ENCODE results near the gene CCDC74A. TPM values are rescaled to one million over a fixed set of nuclear protein-coding genes. Genes with fewer than 3 reads are reported as not detected.
"Not testable (repeated sequence)": the region's sequence is repeated elsewhere in the genome, so short reads cannot be mapped to it uniquely, and the experiment has no call there.

The CCDC74A gene
- total RNA-seq, 1 experiment from 2014 or later = 1.2 TPM

DNA sequence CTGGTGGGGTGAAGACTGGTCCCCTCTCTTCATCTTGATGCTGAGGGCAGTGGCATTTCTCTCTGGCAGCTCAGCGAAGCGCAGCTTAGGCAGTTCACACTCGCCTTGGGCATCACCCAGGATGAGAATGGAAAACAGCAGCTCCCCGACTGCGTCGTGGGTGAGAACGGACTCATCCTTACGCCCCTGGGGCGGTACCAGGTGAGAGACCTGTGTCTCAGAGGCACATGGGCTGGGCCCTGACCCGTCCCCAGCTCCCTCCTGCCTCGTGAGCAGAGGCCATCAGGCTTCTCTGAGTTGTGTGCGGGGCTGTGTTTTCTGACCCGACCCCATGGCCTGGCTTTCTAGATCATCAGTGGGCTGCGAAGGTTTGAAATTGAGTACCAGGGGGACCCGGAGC, 8.2 kb upstream of the CCDC74A start:
- intact Hi-C loops (cut with micrococcal nuclease; ENCODE audit: unreplicated experiment) = no loop called here
- no peaks in the 10 kb centered on the region for H3K4me1 Mint-ChIP-seq (ENCODE audit: low read depth, unreplicated experiment)
- no peaks in the 10 kb centered on the region for H3K27me3 Mint-ChIP-seq (ENCODE audit: unreplicated experiment)
- no peak for DNase-seq
- TF ChIP-seq, protein P1, sequence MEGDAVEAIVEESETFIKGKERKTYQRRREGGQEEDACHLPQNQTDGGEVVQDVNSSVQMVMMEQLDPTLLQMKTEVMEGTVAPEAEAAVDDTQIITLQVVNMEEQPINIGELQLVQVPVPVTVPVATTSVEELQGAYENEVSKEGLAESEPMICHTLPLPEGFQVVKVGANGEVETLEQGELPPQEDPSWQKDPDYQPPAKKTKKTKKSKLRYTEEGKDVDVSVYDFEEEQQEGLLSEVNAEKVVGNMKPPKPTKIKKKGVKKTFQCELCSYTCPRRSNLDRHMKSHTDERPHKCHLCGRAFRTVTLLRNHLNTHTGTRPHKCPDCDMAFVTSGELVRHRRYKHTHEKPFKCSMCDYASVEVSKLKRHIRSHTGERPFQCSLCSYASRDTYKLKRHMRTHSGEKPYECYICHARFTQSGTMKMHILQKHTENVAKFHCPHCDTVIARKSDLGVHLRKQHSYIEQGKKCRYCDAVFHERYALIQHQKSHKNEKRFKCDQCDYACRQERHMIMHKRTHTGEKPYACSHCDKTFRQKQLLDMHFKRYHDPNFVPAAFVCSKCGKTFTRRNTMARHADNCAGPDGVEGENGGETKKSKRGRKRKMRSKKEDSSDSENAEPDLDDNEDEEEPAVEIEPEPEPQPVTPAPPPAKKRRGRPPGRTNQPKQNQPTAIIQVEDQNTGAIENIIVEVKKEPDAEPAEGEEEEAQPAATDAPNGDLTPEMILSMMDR (IDR thresholded peaks at IDR 0.05; ENCODE audit: unreplicated experiment) = no peak
- CTCF ChIA-PET = no interaction called here
- BruUV-seq (replicated peaks) = no TSS peak
- no peak overlapping the region for H3K4me3 Mint-ChIP-seq (ENCODE audit: low read depth, unreplicated experiment)
- no peak overlapping the region for H3K27ac Mint-ChIP-seq (ENCODE audit: unreplicated experiment)
- peaks cover 12% of the 10 kb centered on the region for H3K36me3 Mint-ChIP-seq (ENCODE audit: insufficient read depth, unreplicated experiment)
- H3K9me3 Mint-ChIP-seq (ENCODE audit: low read depth, unreplicated experiment) = no peaks in the 10 kb centered on the region

DNA sequence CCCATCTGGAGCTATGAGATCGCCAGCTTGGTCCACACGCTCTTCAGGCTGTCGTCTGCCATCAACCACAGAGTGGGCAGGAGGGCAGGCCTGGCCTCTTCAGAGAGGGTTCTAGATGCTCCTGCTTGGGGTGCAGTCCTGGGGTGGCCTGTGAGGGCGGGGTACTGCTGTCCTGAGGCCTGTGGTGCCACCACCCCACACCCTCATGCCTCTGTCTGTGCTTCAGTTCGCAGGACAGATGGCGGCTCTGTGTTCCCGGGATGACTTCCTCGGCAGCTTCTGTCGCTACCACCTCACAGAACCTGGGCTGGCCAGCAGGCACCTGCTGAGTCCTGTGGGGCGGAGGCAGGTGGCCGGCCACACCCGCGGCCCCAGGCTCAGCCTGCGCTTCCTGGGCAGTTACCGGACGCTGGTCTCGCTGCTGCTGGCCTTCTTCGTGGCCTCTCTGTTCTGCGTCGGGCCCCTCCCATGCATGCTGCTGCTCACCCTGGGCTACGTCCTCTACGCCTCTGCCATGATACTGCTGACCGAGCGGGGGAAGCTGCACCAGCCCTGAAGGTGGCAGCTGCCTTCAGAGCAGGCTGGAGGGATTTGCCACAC, 7.7 kb upstream of the CCDC74A start:
- H3K27me3 Mint-ChIP-seq (ENCODE audit: unreplicated experiment); CTCF ChIA-PET; H3K4me3 Mint-ChIP-seq (ENCODE audit: low read depth, unreplicated experiment); H3K9me3 Mint-ChIP-seq (ENCODE audit: low read depth, unreplicated experiment); BruUV-seq (replicated peaks); H3K27ac Mint-ChIP-seq (ENCODE audit: unreplicated experiment); DNase-seq; intact Hi-C loops (cut with micrococcal nuclease; ENCODE audit: unreplicated experiment); H3K4me1 Mint-ChIP-seq (ENCODE audit: low read depth, unreplicated experiment): not testable (repeated sequence)
- H3K36me3 Mint-ChIP-seq (ENCODE audit: insufficient read depth, unreplicated experiment) = peaks cover 12% of the 10 kb centered on the region

DNA sequence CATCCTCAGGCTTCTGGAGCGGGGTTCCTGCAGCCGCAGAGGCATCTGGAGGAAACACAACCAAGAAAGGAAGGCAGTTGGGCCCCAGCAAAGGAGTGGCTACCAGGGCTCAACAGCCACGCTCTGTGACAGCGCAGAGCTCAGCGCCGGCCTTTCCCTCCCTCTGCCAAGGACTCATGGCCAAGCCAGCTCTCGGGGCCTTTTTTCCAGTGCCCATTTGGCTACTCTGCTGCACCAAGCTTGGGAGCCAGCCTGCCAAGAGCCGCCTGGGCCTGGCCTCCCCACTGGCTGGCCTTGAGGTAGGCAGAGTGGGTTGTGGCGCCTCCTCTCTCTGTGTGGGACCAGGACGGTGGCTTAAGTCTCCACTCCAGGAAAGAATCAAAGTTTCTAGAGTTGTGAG, 7.2 kb upstream of the CCDC74A start:
- CTCF ChIA-PET = no interaction called here
- Mint-ChIP-seq H3K27ac (ENCODE audit: unreplicated experiment) (no peak overlapping the region), H3K4me1 (ENCODE audit: low read depth, unreplicated experiment) (no peaks in the 10 kb centered on the region), H3K27me3 (ENCODE audit: unreplicated experiment) (no peaks in the 10 kb centered on the region), H3K4me3 (ENCODE audit: low read depth, unreplicated experiment) (no peak overlapping the region), H3K9me3 (ENCODE audit: low read depth, unreplicated experiment) (no peaks in the 10 kb centered on the region), H3K36me3 (ENCODE audit: insufficient read depth, unreplicated experiment) (peaks cover 12% of the 10 kb centered on the region)
- TF ChIP-seq, protein P1 (IDR thresholded peaks at IDR 0.05; ENCODE audit: unreplicated experiment) = no peak
- no TSS peak for BruUV-seq (replicated peaks)
- no peak for DNase-seq
- intact Hi-C loops (cut with micrococcal nuclease; ENCODE audit: unreplicated experiment) = no loop called here

DNA sequence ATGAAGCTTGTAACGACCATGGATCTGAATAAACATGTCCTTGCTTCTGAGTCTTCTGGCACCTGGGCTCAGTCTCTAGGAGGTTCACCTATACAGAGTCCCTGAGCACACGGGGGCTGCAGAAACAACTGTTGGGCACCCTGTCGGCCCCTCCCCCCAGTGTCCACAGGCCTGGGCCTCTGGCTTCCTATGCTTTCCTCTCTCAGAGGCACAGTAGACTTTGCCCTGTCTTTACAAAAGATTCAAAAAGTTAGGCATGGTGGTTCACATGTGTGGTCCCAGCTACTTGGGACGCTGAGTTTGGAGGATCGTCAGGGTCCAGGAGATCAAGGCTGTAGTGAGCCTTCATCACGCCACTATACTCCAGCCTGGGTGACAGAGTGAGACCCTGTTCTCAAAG, 6.2 kb upstream of the CCDC74A start:
- CTCF ChIA-PET; intact Hi-C loops (cut with micrococcal nuclease; ENCODE audit: unreplicated experiment); H3K4me3 Mint-ChIP-seq (ENCODE audit: low read depth, unreplicated experiment); H3K9me3 Mint-ChIP-seq (ENCODE audit: low read depth, unreplicated experiment); H3K27ac Mint-ChIP-seq (ENCODE audit: unreplicated experiment); BruUV-seq (replicated peaks); H3K4me1 Mint-ChIP-seq (ENCODE audit: low read depth, unreplicated experiment); DNase-seq; H3K27me3 Mint-ChIP-seq (ENCODE audit: unreplicated experiment): not testable (repeated sequence)
- peaks cover 12% of the 10 kb centered on the region for H3K36me3 Mint-ChIP-seq (ENCODE audit: insufficient read depth, unreplicated experiment)

DNA sequence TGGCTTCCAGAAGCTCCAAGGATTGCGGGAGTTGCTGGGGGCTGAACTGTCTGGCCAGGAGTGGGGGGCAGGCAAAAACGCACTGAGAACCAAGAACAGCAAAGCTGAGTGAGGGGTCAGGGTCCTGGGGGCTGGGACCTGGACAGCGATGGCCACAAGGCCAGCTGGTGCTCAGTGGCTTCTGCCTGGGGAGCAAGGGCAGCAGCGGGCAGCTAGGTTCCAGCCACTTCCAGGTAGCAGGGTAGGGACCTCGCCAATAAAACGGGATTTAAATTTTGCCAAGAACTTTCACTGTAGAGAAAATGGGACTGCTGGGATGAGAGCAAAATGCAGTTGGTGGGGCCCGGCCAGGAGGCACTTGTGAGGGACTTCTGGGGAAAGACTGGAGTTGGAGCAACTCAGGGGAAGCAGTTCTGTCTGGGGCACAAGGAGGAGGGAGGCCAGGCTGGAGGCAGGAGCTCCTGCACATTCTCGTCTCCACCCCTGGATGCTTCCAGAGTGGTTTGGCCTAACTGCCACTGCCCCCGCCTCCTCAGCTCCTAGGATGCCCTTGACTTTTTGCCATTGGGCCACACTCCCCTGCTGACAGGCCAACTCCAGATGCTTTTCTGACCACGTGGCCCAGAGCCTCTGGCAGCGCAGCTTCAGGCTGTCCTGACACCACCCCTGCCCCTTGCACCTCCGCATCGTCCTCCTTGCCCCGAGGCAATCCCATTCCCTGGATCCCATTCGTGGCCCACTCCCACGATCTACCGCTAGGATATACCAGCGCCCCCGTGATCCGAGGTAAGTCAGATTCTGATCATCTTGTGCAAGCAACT, 5.5 kb upstream of the CCDC74A start:
- TF ChIP-seq, protein P1 (IDR thresholded peaks at IDR 0.05; ENCODE audit: unreplicated experiment) = no peak
- peaks cover 12% of the 10 kb centered on the region for H3K36me3 Mint-ChIP-seq (ENCODE audit: insufficient read depth, unreplicated experiment)
- no peak for DNase-seq
- no peaks in the 10 kb centered on the region for H3K4me1 Mint-ChIP-seq (ENCODE audit: low read depth, unreplicated experiment)
- H3K27ac Mint-ChIP-seq (ENCODE audit: unreplicated experiment) = no peak overlapping the region
- no peaks in the 10 kb centered on the region for H3K27me3 Mint-ChIP-seq (ENCODE audit: unreplicated experiment)
- H3K9me3 Mint-ChIP-seq (ENCODE audit: low read depth, unreplicated experiment) = no peaks in the 10 kb centered on the region
- intact Hi-C loops (cut with micrococcal nuclease; ENCODE audit: unreplicated experiment) = no loop called here
- no TSS peak for BruUV-seq (replicated peaks)
- H3K4me3 Mint-ChIP-seq (ENCODE audit: low read depth, unreplicated experiment) = no peak overlapping the region
- CTCF ChIA-PET = no interaction called here

DNA sequence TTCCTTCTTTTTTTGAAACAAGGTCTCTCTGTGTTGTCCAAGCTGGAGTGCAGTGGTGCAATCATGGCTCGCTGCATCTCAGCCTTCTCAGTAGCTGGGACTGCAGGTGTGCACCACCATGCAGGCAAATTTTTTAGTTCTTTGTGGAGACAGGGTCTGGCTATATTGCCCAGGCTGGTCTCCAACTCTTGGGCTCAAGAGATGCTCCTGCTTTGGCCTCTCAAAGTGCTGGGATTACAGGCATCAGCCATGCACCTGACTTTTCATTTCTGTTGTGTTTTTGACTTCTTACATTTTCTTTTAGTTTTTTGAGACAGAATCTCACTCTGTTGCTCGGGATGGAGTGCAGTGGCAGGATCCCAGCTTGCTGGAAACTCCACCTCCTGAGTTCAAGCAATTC, 2.4 kb upstream of the CCDC74A start:
- H3K4me1 Mint-ChIP-seq (ENCODE audit: low read depth, unreplicated experiment); H3K27me3 Mint-ChIP-seq (ENCODE audit: unreplicated experiment); H3K27ac Mint-ChIP-seq (ENCODE audit: unreplicated experiment); H3K4me3 Mint-ChIP-seq (ENCODE audit: low read depth, unreplicated experiment); BruUV-seq (replicated peaks); intact Hi-C loops (cut with micrococcal nuclease; ENCODE audit: unreplicated experiment); DNase-seq; CTCF ChIA-PET; H3K9me3 Mint-ChIP-seq (ENCODE audit: low read depth, unreplicated experiment): not testable (repeated sequence)
- peaks cover 13% of the 10 kb centered on the region for H3K36me3 Mint-ChIP-seq (ENCODE audit: insufficient read depth, unreplicated experiment)

DNA sequence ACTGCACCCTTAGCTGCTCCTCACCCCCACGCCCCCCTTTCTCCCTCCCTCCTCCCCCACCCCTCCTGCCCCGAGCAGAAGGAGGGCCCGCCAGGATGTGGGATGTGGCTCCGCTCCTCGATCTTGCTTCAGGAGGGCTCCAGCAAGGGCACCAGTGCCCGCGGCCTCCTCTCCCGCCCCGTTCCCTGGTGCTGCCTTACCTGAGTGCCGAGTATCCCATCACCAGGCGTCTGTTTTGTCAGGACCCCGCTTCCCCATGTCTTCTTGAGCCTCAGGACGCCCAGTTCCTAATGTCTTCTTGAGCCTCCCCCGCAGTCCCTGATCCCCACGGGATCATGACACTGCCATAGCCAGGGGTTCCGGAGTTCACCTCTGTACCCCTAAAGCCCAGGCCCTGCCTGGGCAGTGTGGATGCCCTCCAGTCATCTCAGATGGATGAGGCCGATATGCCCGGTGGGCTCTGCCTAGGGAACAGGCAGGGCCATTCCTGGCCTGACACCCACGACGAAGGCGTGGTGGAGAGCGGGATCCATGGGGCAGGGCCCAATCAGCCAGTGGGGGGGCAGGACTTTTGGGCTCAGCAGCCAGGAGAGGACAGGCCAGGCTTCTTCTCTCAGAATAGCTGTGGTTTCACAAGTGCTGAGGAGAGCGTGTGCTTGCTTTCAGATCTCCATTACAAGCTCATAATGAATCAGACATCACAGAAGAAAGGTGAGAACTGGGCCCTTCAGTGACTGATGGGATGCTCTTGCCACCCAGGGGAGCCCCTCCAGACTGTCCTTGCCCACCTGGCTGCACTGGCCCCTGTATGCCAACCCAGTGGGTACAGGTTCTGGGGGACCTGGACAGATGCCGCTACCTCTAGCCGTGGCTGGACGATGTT, 1.5 kb downstream of the CCDC74A start:
- DNase-seq; H3K27me3 Mint-ChIP-seq (ENCODE audit: unreplicated experiment); BruUV-seq (replicated peaks); H3K36me3 Mint-ChIP-seq (ENCODE audit: insufficient read depth, unreplicated experiment); H3K9me3 Mint-ChIP-seq (ENCODE audit: low read depth, unreplicated experiment); H3K4me1 Mint-ChIP-seq (ENCODE audit: low read depth, unreplicated experiment); H3K4me3 Mint-ChIP-seq (ENCODE audit: low read depth, unreplicated experiment); CTCF ChIA-PET; H3K27ac Mint-ChIP-seq (ENCODE audit: unreplicated experiment); intact Hi-C loops (cut with micrococcal nuclease; ENCODE audit: unreplicated experiment): not testable (repeated sequence)

Measured in Calu3 (cell line).